Measurements from ENCODE around the gene KRTAP9-6. TPM values are rescaled to one million over a fixed set of nuclear protein-coding genes. Genes with fewer than 3 reads are reported as not detected.

Gene KRTAP9-6
- total and polyA plus RNA-seq, 10 of the 15 experiments (the other 5 are each of a cell fraction or from before 2014, with no cell fraction given): not detected

- no peak for TF ChIP-seq RELB (IDR thresholded peaks at IDR 0.05; ENCODE audit: low read depth)
- no peak for TF ChIP-seq CREM (IDR thresholded peaks at IDR 0.05; ENCODE audit: low read depth)
- TF ChIP-seq SKIL (IDR thresholded peaks at IDR 0.05; ENCODE audit: low read depth, poor library complexity, severe bottlenecking): no peak
- no peak for TF ChIP-seq CHD1 (IDR thresholded peaks at IDR 0.05; ENCODE audit: low read depth, low read length)
- no peak overlapping the region for H3K4me2 ChIP-seq (ENCODE audit: control insufficient read depth, insufficient read depth)
- H2AFZ ChIP-seq (ENCODE audit: control insufficient read depth, low read depth, low read length): no peak overlapping the region
- 0% methylated on average over 2 of the region's 2 CpGs for WGBS (ENCODE audit: insufficient coverage, insufficient replicate concordance, low lambda C conversion rate, missing lambda C conversion rate)
- H3K79me2 ChIP-seq (ENCODE audit: control insufficient read depth, insufficient read depth, low read length): no peaks in the 10 kb centered on the region
- ChIA-PET RAD21 (ENCODE audit: unreplicated experiment) (no interaction called here), CTCF (no interaction called here), SMC1A (ENCODE audit: uncharacterized antibody, unreplicated experiment) (no interaction called here), POLR2A (no interaction called here)
- FAIRE-seq: no peak
- intact Hi-C loops (cut with micrococcal nuclease; ENCODE audit: unreplicated experiment) (no loop called here), in situ Hi-C loops (cut with MboI) (no loop called here)
- no peaks in the 10 kb centered on the region for H3K4me1 ChIP-seq (ENCODE audit: control insufficient read depth, insufficient read depth, low read length)
- H3K9ac ChIP-seq (ENCODE audit: control insufficient read depth, insufficient read depth, low read length): no peak overlapping the region
- BruUV-seq (replicated peaks): no TSS peak
- no peaks in the 10 kb centered on the region for H4K20me1 ChIP-seq (ENCODE audit: control insufficient read depth, insufficient read depth)
- no peaks in the 10 kb centered on the region for H3K9me3 ChIP-seq (replicated peaks; ENCODE audit: control insufficient read depth, insufficient read depth, low read length)
- H3K27ac ChIP-seq (ENCODE audit: control insufficient read depth, insufficient read depth): no peak overlapping the region
- no peaks in the 10 kb centered on the region for H3K27me3 ChIP-seq (replicated peaks in 1 of 2; ENCODE audit: control insufficient read depth in 2 of 2, insufficient read depth in 2 of 2, low read length in 1 of 2)
- no peak overlapping the region for H3K4me3 ChIP-seq
- ATAC-seq: no peak
- DNase-seq (ENCODE audit: low read depth, low spot score): no peak
- no peaks in the 10 kb centered on the region for H3K36me3 ChIP-seq (ENCODE audit: control insufficient read depth in 2 of 2, insufficient read depth in 2 of 2, low read length in 1 of 2)
Measured at GRCh38 chr17:41284546-41284945, 19.4 kb downstream of the KRTAP9-6 start.
